Head of caudate nucleus (tissue), 42 donors: ENCODE measurements around the gene PKMYT1.

Experiments used
- DNase-seq, 42 donors: peaks; one replicate each; pipeline versions ENCODE4 v3.0.0 to v3.0.0-alpha.2; 2020 to 2021; ENCODE audit warnings: mixed read lengths in 7 of 42
- intact Hi-C: fragments of 100-400 bp; cut with DNase I; formaldehyde crosslinking; loops from one replicate; pipeline ENCODE4 v1.15.0; 2022

The PKMYT1 gene

GRCh38 chr16:3020604-3021448 lies 40.6 kb upstream of the PKMYT1 start:
- intact Hi-C loops, result no loop called here
- DNase-seq, result peak in 32 of 42 donors; percentile 27 to 86 (median 56)

- intact Hi-C loops, result no loop called here
- peak in 33 of 42 donors; percentile 35 to 79 (median 53) for DNase-seq
These were observed 40.0 kb upstream of the PKMYT1 start, which contains the start of gene TNFRSF12A for GRCh38 chr16:3020247-3020603. Gene TNFRSF12A, plus strand, starts transcription at chr16:3020368. Its CDS starts 30 bp downstream, at chr16:3020398.

DNA sequence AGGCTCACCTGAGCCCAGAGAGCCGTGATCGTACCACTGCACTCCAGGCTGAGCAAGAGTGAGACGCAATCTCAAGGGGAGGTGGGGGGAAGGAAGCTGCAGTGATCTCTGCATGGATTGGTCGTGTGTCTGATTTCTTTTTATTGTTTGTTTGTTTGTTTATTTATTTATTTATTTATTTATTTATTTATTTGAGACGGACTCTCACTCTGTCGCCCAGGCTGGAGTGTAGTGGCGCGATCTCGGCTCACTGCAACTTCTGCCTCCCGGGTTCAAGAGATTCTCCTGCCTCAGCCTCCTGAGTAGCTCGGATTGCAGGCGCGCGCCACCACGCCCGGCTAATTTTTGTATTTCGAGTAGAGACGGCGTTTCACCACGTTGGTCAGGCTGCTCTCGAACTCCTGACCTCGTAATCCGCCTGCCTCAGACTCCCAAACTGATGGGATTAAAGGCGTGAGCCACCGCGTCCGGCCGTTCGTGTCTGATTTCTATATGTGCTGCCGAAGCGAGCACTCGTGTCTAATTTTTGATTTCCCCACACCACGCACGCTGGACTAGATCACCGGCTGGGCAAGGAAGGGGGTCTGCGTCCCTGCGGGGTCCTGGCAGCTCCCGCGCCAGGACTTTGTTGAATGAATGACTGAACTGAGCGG lies 39.5 kb upstream of the PKMYT1 start:
- intact Hi-C loops, result no loop called here
- DNase-seq, result peak in 1 of 42 donors; percentile 43

DNA sequence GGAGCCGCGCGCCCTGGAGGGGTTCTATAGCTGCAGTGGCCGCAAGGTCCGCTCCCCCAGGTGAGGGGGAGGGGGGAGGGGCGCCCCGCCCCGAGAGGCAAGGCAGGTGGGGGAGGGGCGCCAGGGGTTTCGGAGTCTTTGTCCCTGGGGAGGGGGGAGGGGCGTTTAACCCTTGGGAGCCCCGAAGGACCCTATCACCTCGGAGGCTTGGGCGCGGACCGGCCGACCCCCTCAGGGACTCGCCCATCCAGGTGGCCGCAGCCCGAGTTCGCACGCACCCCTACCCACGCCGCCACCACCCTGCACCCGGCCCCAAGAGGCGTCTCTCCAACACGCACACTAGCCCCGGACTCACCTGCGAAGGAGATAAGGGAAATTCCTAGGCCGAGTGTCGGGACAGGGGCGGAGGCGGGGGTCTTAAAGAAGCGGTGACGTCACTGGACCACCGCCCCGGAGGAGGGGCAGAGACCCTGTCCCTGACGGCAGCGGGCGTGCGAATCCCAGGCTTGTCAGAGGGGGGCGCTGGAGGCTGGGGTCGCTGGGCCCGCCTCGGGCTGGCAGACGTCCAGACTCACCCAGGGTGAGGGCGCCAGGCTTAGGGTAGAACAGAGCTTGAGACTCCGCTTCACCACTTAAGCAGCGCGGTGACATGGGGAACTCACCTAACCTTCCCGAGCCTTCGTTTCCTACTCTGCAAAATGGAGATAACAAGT lies 37.7 kb upstream of the PKMYT1 start, which contains the start of gene CLDN6:
Gene CLDN6, minus strand, starts transcription at position 390 of the 713 bp plus-strand sequence. CDS start 2,162 bp downstream, outside the sequence.
- peak in 9 of 42 donors; percentile 19 to 58 (median 44) for DNase-seq

DNA sequence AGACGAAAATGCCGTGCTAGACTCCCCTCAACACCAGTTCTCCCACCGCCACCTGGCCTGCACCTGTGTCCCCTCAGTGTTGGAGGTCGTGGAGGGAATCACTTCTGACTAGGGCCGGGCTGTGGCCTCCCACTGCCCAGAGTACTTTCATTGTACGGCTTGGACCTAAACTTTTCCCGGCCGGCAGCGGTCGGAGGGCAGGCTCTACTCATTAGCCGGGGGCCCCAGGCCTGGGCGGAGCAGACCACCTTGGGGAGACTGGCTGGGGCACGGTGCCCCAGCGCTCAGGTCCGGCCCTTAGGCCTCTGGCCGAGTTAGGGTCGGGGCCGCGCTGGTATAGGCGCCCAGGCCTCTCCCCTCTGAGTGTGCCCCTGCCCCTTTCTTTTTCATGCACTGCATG lies 37.1 kb upstream of the PKMYT1 start:
- intact Hi-C loops, result no loop called here

More for the DNA sequence above, 37.7 kb upstream of the PKMYT1 start, which contains the start of gene CLDN6:
- intact Hi-C loops, result no loop called here

DNA sequence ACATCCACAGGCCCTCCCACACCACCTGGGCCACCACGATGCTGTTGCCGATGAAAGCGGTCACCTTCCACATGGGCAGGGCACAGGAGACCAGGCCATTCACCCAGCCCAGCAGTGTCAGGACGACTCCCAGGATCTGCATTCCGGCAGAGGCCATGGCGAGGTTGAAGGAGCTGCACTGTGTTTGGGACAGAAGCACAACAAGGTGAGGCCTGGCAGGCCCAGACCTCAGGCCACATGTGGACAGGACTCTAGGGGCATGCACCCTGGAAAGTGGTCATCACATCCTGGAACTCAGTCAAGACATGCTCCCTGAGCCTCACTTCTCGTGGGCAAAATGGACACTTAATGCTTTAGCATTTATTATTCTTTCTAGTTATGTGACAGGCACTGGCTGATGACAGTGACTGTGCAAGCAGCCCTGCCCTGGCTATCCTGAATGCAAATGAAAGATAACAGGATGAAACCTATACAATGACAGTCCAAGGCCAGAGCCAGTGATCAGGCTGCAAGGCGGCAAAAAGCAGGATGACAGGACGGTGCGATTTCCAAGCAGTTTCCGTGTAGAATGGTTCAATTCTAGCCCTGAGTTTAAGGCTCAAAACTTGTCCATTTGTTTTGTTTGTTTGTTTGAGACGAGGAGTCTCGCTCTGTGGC lies 35.7 kb upstream of the PKMYT1 start:
- DNase-seq, result no peak
- intact Hi-C loops, result no loop called here

More for the DNA sequence above, 37.1 kb upstream of the PKMYT1 start:
- no peak for DNase-seq

DNA sequence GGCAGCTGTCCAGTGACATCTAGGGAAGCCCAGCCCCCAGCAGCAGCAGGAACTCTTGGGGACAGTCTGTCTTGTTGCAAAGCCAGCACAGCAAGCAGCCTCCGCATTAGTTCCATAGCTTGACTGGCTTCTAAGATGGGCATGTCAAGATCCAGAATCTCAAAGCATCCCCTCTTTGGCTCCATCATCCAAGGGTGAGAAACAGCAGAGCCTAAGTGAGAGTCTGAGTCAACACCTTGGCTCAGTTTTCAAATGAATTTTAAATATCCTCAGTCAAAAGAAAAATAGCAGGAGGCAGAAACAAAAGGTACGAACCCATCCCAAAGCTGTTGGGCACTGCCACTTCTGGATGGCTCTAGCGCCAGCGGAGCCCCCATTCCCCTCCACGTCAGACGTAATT lies 34.7 kb upstream of the PKMYT1 start:
- DNase-seq, result no peak
- intact Hi-C loops, result no loop called here

DNA sequence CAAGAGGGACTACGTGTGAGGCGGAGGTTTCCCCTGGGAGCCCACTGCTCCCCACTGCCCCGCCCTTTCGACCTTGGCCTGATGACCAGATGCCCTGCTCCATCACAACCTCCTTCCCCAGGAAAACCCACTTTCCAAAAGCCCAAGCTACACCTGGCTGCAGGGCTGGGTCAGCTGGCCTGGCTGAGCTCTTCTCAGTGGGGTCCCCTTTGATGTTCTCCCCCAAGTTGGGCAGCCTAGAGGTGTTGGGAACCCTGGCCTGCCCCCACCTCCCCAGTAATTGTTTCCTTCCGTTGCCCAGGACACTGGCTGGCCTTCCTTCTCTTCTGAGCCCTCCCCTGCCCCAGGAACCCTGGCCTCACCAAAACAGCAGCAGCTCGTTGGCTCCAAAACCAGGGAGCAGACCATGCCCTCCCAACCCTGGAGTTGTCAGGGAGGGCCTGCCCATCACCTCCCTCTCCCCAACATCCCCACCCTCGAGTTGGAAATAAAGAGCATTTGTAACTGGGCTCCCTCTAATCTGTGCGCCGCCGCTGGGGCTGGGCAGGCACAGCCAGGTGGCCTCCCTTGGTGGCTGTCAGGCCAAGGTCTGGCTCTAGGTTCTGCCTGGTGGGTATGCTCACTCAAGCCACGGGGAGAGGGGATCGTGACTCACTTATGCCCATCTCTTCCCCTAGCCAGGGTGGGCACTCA lies 33.9 kb upstream of the PKMYT1 start:
- intact Hi-C loops, result no loop called here
- DNase-seq, result no peak

DNA sequence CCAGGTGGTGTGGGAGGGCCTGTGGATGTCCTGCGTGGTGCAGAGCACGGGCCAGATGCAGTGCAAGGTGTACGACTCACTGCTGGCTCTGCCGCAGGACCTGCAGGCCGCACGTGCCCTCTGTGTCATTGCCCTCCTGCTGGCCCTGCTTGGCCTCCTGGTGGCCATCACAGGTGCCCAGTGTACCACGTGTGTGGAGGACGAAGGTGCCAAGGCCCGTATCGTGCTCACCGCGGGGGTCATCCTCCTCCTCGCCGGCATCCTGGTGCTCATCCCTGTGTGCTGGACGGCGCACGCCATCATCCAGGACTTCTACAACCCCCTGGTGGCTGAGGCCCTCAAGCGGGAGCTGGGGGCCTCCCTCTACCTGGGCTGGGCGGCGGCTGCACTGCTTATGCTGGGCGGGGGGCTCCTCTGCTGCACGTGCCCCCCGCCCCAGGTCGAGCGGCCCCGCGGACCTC lies 33.3 kb upstream of the PKMYT1 start:
- DNase-seq, result no peak
- intact Hi-C loops, result no loop called here

GRCh38 chr16:3012828-3013420 lies 32.7 kb upstream of the PKMYT1 start, which contains the start of gene CLDN9:
Gene CLDN9, plus strand, starts transcription at chr16:3012923. Its CDS starts 440 bp downstream, at chr16:3013363.
- intact Hi-C loops, result no loop called here
- DNase-seq, result peak in 20 of 42 donors; percentile 23 to 64 (median 47)

GRCh38 chr16:3012246-3012645 lies 32.0 kb upstream of the PKMYT1 start:
- DNase-seq, result peak in 36 of 42 donors; percentile 17 to 83 (median 60)

DNA sequence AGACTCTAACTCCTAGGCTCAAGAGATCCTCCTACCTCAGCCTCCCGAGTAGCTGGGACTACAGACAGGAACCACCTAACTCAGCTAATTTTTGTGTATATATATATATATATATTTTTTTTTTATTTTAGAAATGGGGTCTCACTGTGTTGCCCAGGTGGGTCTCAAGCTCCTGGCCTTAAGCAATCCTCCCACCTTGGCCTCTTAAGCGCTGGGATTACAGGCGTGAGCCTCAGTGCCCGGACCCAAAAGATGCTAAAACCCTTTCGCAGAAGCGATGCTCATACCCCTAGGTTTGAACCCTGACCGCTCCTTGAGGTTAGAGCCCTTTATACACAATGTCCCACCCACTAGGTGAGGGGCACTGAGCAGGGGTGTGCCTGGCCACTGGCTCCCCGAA lies 30.3 kb upstream of the PKMYT1 start:
- DNase-seq, result no peak
- intact Hi-C loops, result no loop called here

More at GRCh38 chr16:3012246-3012645, 32.0 kb upstream of the PKMYT1 start:
- intact Hi-C loops, result no loop called here

- intact Hi-C loops, result no loop called here
- no peak for DNase-seq
These were observed 29.5 kb upstream of the PKMYT1 start for GRCh38 chr16:3009568-3010390.

DNA sequence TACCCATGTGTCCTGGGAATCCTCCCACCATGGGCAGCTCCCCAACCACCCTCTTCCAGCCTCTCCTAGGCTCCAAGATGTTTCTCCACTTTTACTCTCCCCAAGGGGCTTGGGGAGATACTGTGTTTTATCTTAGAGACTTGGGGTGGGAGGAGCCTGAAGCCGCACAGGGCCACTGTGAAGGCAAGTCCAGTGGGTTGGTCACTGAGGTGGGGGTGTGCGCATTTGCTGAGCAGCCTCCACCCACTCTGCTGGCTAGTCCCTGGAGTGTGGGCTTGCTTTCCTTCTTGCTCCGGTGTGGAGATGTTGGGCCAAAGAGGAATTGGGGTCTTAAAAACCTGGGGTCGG lies 28.4 kb upstream of the PKMYT1 start:
- intact Hi-C loops, result no loop called here

GRCh38 chr16:3007957-3008689 lies 27.9 kb upstream of the PKMYT1 start:
- peak in 7 of 42 donors; percentile 14 to 51 (median 42) for DNase-seq
- intact Hi-C loops, result no loop called here

More for the DNA sequence above, 28.4 kb upstream of the PKMYT1 start:
- DNase-seq, result no peak
